Stimulated activated CD8-positive, alpha-beta memory T cell treated with anti-CD3 and anti-CD28 coated beads, Interleukin-15, amount 100 ng/mL, for 48 hours (primary cell): ENCODE results near the gene TRIM49C.
"Not testable (repeated sequence)": the region's sequence is repeated elsewhere in the genome, so short reads cannot be mapped to it uniquely, and the experiment has no call there.

Experiments used
- DNase-seq, 2 donors: peaks; one replicate each; pipeline ENCODE4 v3.0.0-alpha.2; 2020; ENCODE audit warnings: low read depth in 2 of 2

Gene TRIM49C, protein sequence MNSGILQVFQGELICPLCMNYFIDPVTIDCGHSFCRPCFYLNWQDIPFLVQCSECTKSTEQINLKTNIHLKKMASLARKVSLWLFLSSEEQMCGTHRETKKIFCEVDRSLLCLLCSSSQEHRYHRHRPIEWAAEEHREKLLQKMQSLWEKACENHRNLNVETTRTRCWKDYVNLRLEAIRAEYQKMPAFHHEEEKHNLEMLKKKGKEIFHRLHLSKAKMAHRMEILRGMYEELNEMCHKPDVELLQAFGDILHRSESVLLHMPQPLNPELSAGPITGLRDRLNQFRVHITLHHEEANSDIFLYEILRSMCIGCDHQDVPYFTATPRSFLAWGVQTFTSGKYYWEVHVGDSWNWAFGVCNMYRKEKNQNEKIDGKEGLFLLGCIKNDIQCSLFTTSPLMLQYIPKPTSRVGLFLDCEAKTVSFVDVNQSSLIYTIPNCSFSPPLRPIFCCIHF

DNA sequence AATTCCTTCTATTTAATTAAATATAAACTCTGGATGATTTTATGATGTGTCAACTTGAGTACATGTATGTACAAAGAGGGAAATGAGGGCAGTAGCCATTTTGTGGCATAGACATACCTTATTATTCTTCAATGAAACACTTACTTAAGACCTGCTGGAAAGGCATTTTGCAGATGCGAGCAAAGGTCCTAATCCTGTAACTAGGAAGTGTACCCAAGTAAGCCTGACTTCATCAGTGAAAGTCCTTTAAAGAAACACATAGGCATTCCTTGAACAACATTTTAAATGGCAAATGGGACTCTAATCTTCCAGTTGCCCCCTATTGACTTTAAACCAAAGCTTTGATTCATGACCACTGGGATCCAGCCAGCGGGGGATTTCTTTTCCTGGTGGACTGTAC, at the start of gene TRIM49C:
TRIM49C (plus strand) TSS at position 301 of the 400 bp plus-strand sequence. CDS start 4,106 bp downstream, outside the sequence.
- DNase-seq: not testable (repeated sequence)

DNA sequence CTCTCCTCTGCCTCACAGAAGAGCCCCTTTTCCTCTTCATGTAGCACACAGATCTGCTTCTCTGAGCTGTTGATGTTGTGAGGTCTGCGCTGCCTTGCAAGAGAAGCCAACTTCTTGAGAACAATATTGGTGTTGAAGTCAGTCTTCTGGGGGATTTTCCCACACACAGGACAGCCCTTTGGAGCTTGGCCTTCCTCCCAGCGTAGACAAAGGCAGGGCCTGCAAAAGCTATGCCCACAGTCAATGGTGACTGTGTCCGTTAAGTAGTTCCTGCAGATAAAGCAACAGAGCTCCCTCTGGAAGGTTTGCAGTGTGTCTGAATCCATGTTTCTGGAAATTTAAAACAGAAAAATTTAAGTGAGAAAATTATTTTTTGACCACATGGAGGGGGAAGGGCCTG, 6.7 kb upstream of the TRIM49C start:
- DNase-seq: not testable (repeated sequence)

DNA sequence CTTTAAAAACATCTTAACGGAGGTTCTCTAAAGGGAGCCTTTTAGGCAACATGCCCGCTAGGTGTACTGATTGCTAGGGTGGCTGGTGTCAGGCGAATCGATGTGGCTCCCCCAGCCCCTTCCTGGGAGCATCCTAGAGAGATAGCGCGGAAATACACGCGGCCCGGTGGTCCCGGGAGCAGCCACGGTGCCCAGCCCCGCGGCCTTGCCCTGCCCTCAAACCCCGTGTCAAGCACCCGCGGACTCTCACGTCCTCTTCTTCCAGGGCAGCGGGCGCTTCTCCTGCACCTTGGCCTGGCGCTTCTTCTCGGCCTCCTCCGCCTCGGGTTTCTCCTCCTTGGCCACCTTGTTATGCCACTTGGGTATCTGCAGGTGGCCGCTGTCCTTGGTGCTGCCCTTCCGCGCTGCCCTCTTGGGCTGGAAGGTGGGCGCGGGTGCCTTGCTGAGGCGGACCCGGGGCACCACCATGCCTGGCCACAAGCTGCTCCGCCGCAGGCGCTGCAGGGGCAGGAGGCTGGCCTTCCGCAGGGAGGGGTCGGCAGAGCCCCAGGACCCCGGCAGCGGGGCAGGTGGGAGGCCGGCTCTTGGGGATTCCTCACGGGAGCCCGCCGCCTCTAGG, 20.8 kb downstream of the TRIM49C start:
- DNase-seq: not testable (repeated sequence)

DNA sequence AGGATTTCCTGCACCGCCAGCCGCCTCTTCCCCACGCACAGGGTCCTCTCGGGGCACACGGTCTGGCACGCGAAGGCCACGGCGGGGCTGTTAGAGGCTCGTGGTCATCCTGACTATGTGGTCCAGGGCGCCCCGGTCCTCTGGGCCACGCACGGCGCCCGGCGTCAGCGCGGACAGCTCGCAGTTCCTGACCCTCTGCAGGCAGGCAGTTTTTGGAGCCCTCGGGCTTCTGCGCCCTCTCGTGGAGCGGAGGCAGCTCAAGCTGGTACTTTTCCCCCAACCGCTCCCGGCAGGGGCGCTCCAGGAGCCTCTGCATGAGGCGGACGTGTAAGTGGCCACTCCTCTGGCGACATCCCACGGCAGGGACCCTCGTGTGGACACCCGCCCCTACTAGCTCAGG, 21.4 kb downstream of the TRIM49C start:
- not testable (repeated sequence) for DNase-seq

DNA sequence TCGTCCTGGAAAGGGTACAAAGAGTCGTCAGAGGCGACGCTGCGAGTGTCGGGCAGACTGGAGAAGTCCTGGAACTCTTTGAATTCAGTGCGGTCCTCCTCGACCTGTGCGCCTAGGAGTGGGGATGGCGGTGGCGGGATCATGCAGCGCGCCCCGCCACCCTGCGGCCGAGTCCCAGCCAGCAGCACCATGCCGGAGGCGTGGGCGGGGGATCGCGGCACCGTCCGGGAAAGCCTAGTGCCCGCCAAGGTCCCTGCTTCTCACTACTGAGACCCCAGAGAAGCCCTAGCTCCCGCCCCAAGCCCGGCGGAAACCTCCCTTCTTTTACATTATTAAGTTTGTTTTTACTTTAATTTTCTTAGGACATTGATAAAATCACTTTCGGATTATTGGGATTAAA, 22.6 kb downstream of the TRIM49C start:
- DNase-seq: not testable (repeated sequence)

DNA sequence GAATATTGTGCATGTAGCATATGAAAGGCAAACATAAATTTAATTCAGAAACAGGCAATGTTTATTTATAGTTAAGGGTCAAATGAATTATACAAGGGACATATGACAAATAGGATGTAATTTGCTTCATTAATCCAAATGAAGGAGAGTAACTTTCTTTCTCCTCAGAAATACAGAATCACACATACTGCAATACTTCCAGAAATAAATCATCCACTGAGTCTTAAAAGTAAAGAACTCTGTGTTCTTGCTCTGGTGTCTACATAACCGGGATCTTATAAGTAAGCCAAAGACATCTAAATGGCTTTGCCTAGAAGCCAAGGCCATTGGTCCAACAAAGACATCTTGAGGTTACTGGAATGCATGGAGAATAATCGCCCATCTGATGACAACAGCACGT, 54.7 kb downstream of the TRIM49C start, which contains the start of gene UBTFL1:
UBTFL1 (plus strand) TSS at position 301 of the 400 bp plus-strand sequence; CDS start at position 301, 0 bp downstream.
- not testable (repeated sequence) for DNase-seq

DNA sequence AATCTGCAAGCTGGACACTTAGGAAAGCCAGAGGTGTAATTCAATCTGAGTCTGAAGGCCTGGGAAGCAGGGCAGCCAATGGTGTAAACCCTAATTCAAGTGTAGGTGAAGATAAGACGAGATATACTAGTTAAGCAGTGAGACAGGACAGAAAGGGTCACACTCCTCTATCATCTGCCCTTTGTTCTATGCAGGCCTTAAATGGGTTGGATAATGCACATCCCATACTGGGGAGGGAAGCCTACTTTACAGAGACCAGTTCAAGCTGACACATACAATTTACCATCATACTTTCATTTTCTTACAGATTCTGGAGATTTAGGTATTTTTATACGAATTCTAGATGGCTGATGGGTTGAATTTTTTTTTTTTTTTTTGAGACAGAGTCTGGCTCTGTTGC, 57.8 kb downstream of the TRIM49C start:
- not testable (repeated sequence) for DNase-seq
